ENCODE data around the gene CDK5RAP2. TPM values are rescaled to one million over a fixed set of nuclear protein-coding genes. Genes with fewer than 3 reads are reported as not detected.

Gene CDK5RAP2
- total and polyA plus RNA-seq, 2 donors = 27.3 to 44.0 TPM

DNA sequence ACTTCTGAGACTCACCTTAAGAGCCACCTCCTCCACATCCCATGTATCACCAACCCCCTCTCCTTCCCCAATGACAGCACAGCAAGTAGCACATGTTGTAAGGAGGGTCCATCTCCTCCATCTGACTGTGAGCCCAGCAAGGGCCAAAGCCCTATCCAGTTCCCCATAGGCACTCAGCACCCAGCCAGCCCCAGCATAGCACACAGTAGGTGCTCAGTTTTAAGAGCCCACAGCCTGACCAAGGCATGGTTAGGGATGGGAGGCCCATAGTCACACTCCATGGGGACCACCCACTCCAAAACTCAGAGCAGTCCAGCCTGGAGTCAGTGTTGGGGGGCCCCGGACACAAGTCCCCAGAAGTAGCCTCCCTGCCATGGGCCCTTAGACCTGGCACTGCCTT, 205.7 kb downstream of the CDK5RAP2 start:
- H3K27ac ChIP-seq (ENCODE audit: low read depth in 1 of 2, low read length in 1 of 2) = no peak overlapping the region
- DNase-seq (ENCODE audit: low read depth in 6 of 9, low spot score in 9 of 9) = no peak
- H3K27me3 ChIP-seq (ENCODE audit: control insufficient read depth in 2 of 2, insufficient read depth in 1 of 2, low read length in 1 of 2) = no peaks in the 10 kb centered on the region
- H3K9me3 ChIP-seq (ENCODE audit: control insufficient read depth in 2 of 2, insufficient read depth in 1 of 2, low read length in 1 of 2) = peaks cover 0 to 2% of the 10 kb centered on the region in 2 donors
- no peaks in the 10 kb centered on the region for H3K4me1 ChIP-seq (ENCODE audit: control insufficient read depth in 2 of 2, insufficient read depth in 2 of 2, low read length in 2 of 2)
- no peak overlapping the region for H3K4me3 ChIP-seq (ENCODE audit: low read length in 2 of 2)
- H3K36me3 ChIP-seq (ENCODE audit: control insufficient read depth in 2 of 2, insufficient read depth in 2 of 2, low read length in 1 of 2) = no peaks in the 10 kb centered on the region
- WGBS = 98% methylated on average over 1 of the region's 1 CpG

DNA sequence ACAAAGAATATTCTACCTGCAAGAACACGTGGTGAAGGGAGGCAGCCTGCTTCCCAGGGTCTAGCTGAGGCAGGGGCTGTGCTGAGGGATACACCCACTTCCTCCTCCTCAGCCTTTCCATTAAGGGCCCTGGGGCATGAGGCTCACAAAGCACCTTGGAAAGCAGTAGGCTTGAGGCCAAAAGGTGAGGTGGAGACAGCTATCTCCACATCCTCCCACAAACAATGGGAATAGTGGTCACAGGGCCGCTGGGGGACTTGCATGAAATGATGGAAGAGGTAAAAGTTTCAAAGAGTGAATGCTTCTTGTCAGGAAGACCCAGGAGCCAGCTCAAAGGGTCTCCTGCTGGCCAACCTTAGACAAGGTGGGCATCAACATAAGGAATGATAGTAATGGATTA, 207.9 kb downstream of the CDK5RAP2 start:
- Histone ChIP-seq H3K27me3 (ENCODE audit: control insufficient read depth in 2 of 2, insufficient read depth in 1 of 2, low read length in 1 of 2) (no peaks in the 10 kb centered on the region), H3K36me3 (ENCODE audit: control insufficient read depth in 2 of 2, insufficient read depth in 2 of 2, low read length in 1 of 2) (no peaks in the 10 kb centered on the region), H3K4me3 (ENCODE audit: low read length in 2 of 2) (no peak overlapping the region), H3K9me3 (ENCODE audit: control insufficient read depth in 2 of 2, insufficient read depth in 1 of 2, low read length in 1 of 2) (peaks cover 0 to 4% of the 10 kb centered on the region in 2 donors), H3K27ac (ENCODE audit: low read depth in 1 of 2, low read length in 1 of 2) (no peak overlapping the region), H3K4me1 (ENCODE audit: control insufficient read depth in 2 of 2, insufficient read depth in 2 of 2, low read length in 2 of 2) (no peaks in the 10 kb centered on the region)
- DNase-seq (ENCODE audit: low read depth in 6 of 9, low spot score in 9 of 9) = no peak
- 54% methylated on average over 2 of the region's 2 CpGs for WGBS

GRCh38 chr9:120369608-120370220, 210.3 kb downstream of the CDK5RAP2 start:
- no peak overlapping the region for H3K27ac ChIP-seq (ENCODE audit: low read depth in 1 of 2, low read length in 1 of 2)
- no peak for DNase-seq (ENCODE audit: low read depth in 6 of 9, low spot score in 9 of 9)
- WGBS = 79% methylated on average over 3 of the region's 3 CpGs
- no peak overlapping the region for H3K4me3 ChIP-seq (ENCODE audit: low read length in 2 of 2)
- H3K9me3 ChIP-seq (ENCODE audit: control insufficient read depth in 2 of 2, insufficient read depth in 1 of 2, low read length in 1 of 2) = peaks cover 0 to 4% of the 10 kb centered on the region in 2 donors
- H3K36me3 ChIP-seq (ENCODE audit: control insufficient read depth in 2 of 2, insufficient read depth in 2 of 2, low read length in 1 of 2) = no peaks in the 10 kb centered on the region
- H3K27me3 ChIP-seq (ENCODE audit: control insufficient read depth in 2 of 2, insufficient read depth in 1 of 2, low read length in 1 of 2) = no peaks in the 10 kb centered on the region
- H3K4me1 ChIP-seq (ENCODE audit: control insufficient read depth in 2 of 2, insufficient read depth in 2 of 2, low read length in 2 of 2) = no peaks in the 10 kb centered on the region

- H3K27me3 ChIP-seq (ENCODE audit: control insufficient read depth in 2 of 2, insufficient read depth in 1 of 2, low read length in 1 of 2) = no peaks in the 10 kb centered on the region
- no peak overlapping the region for H3K27ac ChIP-seq (ENCODE audit: low read depth in 1 of 2, low read length in 1 of 2)
- peaks cover 0 to 4% of the 10 kb centered on the region in 2 donors for H3K9me3 ChIP-seq (ENCODE audit: control insufficient read depth in 2 of 2, insufficient read depth in 1 of 2, low read length in 1 of 2)
- no peaks in the 10 kb centered on the region for H3K4me1 ChIP-seq (ENCODE audit: control insufficient read depth in 2 of 2, insufficient read depth in 2 of 2, low read length in 2 of 2)
- H3K4me3 ChIP-seq (ENCODE audit: low read length in 2 of 2) = no peak overlapping the region
- DNase-seq (ENCODE audit: low read depth in 6 of 9, low spot score in 9 of 9) = no peak
- WGBS = 95% methylated on average over 1 of the region's 1 CpG
- no peaks in the 10 kb centered on the region for H3K36me3 ChIP-seq (ENCODE audit: control insufficient read depth in 2 of 2, insufficient read depth in 2 of 2, low read length in 1 of 2)
These were observed 211.2 kb downstream of the CDK5RAP2 start for GRCh38 chr9:120368799-120369198.

- H3K9me3 ChIP-seq (ENCODE audit: control insufficient read depth in 2 of 2, insufficient read depth in 1 of 2, low read length in 1 of 2) = peaks cover 0 to 4% of the 10 kb centered on the region in 2 donors
- no peak overlapping the region for H3K27ac ChIP-seq (ENCODE audit: low read depth in 1 of 2, low read length in 1 of 2)
- 88% methylated on average over 4 of the region's 4 CpGs for WGBS
- no peak for DNase-seq (ENCODE audit: low read depth in 6 of 9, low spot score in 9 of 9)
- H3K4me1 ChIP-seq (ENCODE audit: control insufficient read depth in 2 of 2, insufficient read depth in 2 of 2, low read length in 2 of 2) = no peaks in the 10 kb centered on the region
- H3K27me3 ChIP-seq (ENCODE audit: control insufficient read depth in 2 of 2, insufficient read depth in 1 of 2, low read length in 1 of 2) = no peaks in the 10 kb centered on the region
- H3K4me3 ChIP-seq (ENCODE audit: low read length in 2 of 2) = no peak overlapping the region
- no peaks in the 10 kb centered on the region for H3K36me3 ChIP-seq (ENCODE audit: control insufficient read depth in 2 of 2, insufficient read depth in 2 of 2, low read length in 1 of 2)
These were observed 213.3 kb downstream of the CDK5RAP2 start for GRCh38 chr9:120366644-120367019.

GRCh38 chr9:120365386-120365785, 214.6 kb downstream of the CDK5RAP2 start:
- Histone ChIP-seq H3K4me3 (ENCODE audit: low read length in 2 of 2) (no peak overlapping the region), H3K27ac (ENCODE audit: low read depth in 1 of 2, low read length in 1 of 2) (no peak overlapping the region), H3K9me3 (ENCODE audit: control insufficient read depth in 2 of 2, insufficient read depth in 1 of 2, low read length in 1 of 2) (peaks cover 0 to 4% of the 10 kb centered on the region in 2 donors), H3K36me3 (ENCODE audit: control insufficient read depth in 2 of 2, insufficient read depth in 2 of 2, low read length in 1 of 2) (no peaks in the 10 kb centered on the region), H3K27me3 (ENCODE audit: control insufficient read depth in 2 of 2, insufficient read depth in 1 of 2, low read length in 1 of 2) (no peaks in the 10 kb centered on the region), H3K4me1 (ENCODE audit: control insufficient read depth in 2 of 2, insufficient read depth in 2 of 2, low read length in 2 of 2) (no peaks in the 10 kb centered on the region)
- DNase-seq (ENCODE audit: low read depth in 6 of 9, low spot score in 9 of 9) = no peak
- 49% methylated on average over 1 of the region's 1 CpG for WGBS

GRCh38 chr9:120363697-120364096, 216.3 kb downstream of the CDK5RAP2 start:
- 69% methylated on average over 2 of the region's 2 CpGs for WGBS
- Histone ChIP-seq H3K36me3 (ENCODE audit: control insufficient read depth in 2 of 2, insufficient read depth in 2 of 2, low read length in 1 of 2) (no peaks in the 10 kb centered on the region), H3K4me3 (ENCODE audit: low read length in 2 of 2) (no peak overlapping the region), H3K27me3 (ENCODE audit: control insufficient read depth in 2 of 2, insufficient read depth in 1 of 2, low read length in 1 of 2) (no peaks in the 10 kb centered on the region), H3K9me3 (ENCODE audit: control insufficient read depth in 2 of 2, insufficient read depth in 1 of 2, low read length in 1 of 2) (no peaks in the 10 kb centered on the region), H3K4me1 (ENCODE audit: control insufficient read depth in 2 of 2, insufficient read depth in 2 of 2, low read length in 2 of 2) (no peaks in the 10 kb centered on the region), H3K27ac (ENCODE audit: low read depth in 1 of 2, low read length in 1 of 2) (no peak overlapping the region)
- DNase-seq (ENCODE audit: low read depth in 6 of 9, low spot score in 9 of 9) = no peak

- 64% methylated on average over 3 of the region's 3 CpGs for WGBS
- DNase-seq (ENCODE audit: low read depth in 6 of 9, low spot score in 9 of 9) = no peak
These were observed 217.5 kb downstream of the CDK5RAP2 start for GRCh38 chr9:120362446-120362845.

GRCh38 chr9:120361551-120361950, 218.4 kb downstream of the CDK5RAP2 start:
- H3K36me3 ChIP-seq (ENCODE audit: control insufficient read depth in 2 of 2, insufficient read depth in 2 of 2, low read length in 1 of 2) = no peaks in the 10 kb centered on the region
- no peaks in the 10 kb centered on the region for H3K4me1 ChIP-seq (ENCODE audit: control insufficient read depth in 2 of 2, insufficient read depth in 2 of 2, low read length in 2 of 2)
- no peak for DNase-seq (ENCODE audit: low read depth in 6 of 9, low spot score in 9 of 9)
- WGBS = 96% methylated on average over 4 of the region's 4 CpGs
- no peak overlapping the region for H3K4me3 ChIP-seq (ENCODE audit: low read length in 2 of 2)
- no peak overlapping the region for H3K27ac ChIP-seq (ENCODE audit: low read depth in 1 of 2, low read length in 1 of 2)
- H3K27me3 ChIP-seq (ENCODE audit: control insufficient read depth in 2 of 2, insufficient read depth in 1 of 2, low read length in 1 of 2) = no peaks in the 10 kb centered on the region
- H3K9me3 ChIP-seq (ENCODE audit: control insufficient read depth in 2 of 2, insufficient read depth in 1 of 2, low read length in 1 of 2) = no peaks in the 10 kb centered on the region

More at GRCh38 chr9:120362446-120362845, 217.5 kb downstream of the CDK5RAP2 start:
- Histone ChIP-seq H3K9me3 (ENCODE audit: control insufficient read depth in 2 of 2, insufficient read depth in 1 of 2, low read length in 1 of 2) (no peaks in the 10 kb centered on the region), H3K27me3 (ENCODE audit: control insufficient read depth in 2 of 2, insufficient read depth in 1 of 2, low read length in 1 of 2) (no peaks in the 10 kb centered on the region), H3K36me3 (ENCODE audit: control insufficient read depth in 2 of 2, insufficient read depth in 2 of 2, low read length in 1 of 2) (no peaks in the 10 kb centered on the region), H3K4me3 (ENCODE audit: low read length in 2 of 2) (no peak overlapping the region), H3K27ac (ENCODE audit: low read depth in 1 of 2, low read length in 1 of 2) (no peak overlapping the region), H3K4me1 (ENCODE audit: control insufficient read depth in 2 of 2, insufficient read depth in 2 of 2, low read length in 2 of 2) (no peaks in the 10 kb centered on the region)
